HepG2 (cell line): ENCODE results near the gene MFGE8. TPM values are rescaled to one million over a fixed set of nuclear protein-coding genes. Genes with fewer than 3 reads are reported as not detected.

Experiments
- ATAC-seq: fragments of 200-7000 bp; cut with Tn5 transposase; 3 replicates; pipeline ENCODE4 v1.9.1; 2020; ENCODE audit warnings: mild to moderate bottlenecking, moderate library complexity
- BruUV-seq: library from RNA; stranded (reverse); fragments of 400-500 nt; replicated peaks from 2 replicates; lab custom pipeline; 2021; lab: Mats Ljungman, UMichigan
- CTCF ChIA-PET: fragments of 300-600 bp; formaldehyde crosslinking; extraction: SDS; loops from one replicate; lab custom pipeline; 2021; ENCODE audit warnings: low total read pairs, inconsistent platforms, low intra/inter-chr PET ratio; lab: Yijun Ruan, JAX
- POLR2A ChIA-PET: fragments of 350-600 bp; sonication (Branson Sonifier 250); formaldehyde crosslinking; loops from one replicate; lab custom pipeline; 2020; ENCODE audit warnings: antibody characterized with exemption, inconsistent platforms; lab: Yijun Ruan, JAX
- DNase-seq: peaks from one replicate; pipeline ENCODE4 v3.0.0-alpha.2; 2015; ENCODE audit warnings: low spot score
- FAIRE-seq: peaks from 3 replicates; lab custom pipeline; 2011; peaks lifted over from hg19 to GRCh38; lab: Jason Lieb, UNC
- H2AFZ ChIP-seq: one replicate; pipeline ENCODE4 v1.6.1; 2011; ENCODE audit warnings: low read length, inconsistent platforms
- H3K27ac ChIP-seq: fragments of 300-600 bp; 3 replicates; pipeline ENCODE4 v1.8.0; 2011; ENCODE audit warnings: mixed run types, mild to moderate bottlenecking, mixed read lengths, low read length, inconsistent platforms; ENCODE audit not compliant: insufficient read depth; ENCODE audit errors: extremely low read length
- H3K27me3 ChIP-seq, 2 experiments: fragments of 200-600 bp in 1 of 2; 2 replicates in 1 of 2; 3 replicates in 1 of 2; pipeline versions ENCODE4 v1.6.0 to v1.8.0; 2011; ENCODE audit warnings: low read length in 2 of 2, mild to moderate bottlenecking in 2 of 2, moderate library complexity in 2 of 2, inconsistent platforms in 1 of 2; ENCODE audit not compliant: insufficient read depth in 2 of 2, control insufficient read depth in 1 of 2
- H3K36me3 ChIP-seq, 2 experiments: fragments of 200-600 bp in 1 of 2; replicated peaks in 1 of 2; 2 replicates in 1 of 2; 3 replicates in 1 of 2; pipeline versions ENCODE4 v1.5.1 to v1.8.0; 2011; ENCODE audit warnings: low read length in 2 of 2, inconsistent platforms in 1 of 2; ENCODE audit not compliant: insufficient read depth in 2 of 2, control insufficient read depth in 1 of 2
- H3K4me1 ChIP-seq: 2 replicates; pipeline ENCODE4 v1.5.1; 2012; ENCODE audit warnings: low read length, inconsistent platforms; ENCODE audit not compliant: insufficient read depth
- H3K4me2 ChIP-seq: 2 replicates; pipeline ENCODE4 v1.6.0; 2011; ENCODE audit warnings: low read depth, low read length, inconsistent platforms
- H3K4me3 ChIP-seq, 3 experiments: fragments of 200-600 bp in 1 of 3; sonication (generic), shearing (Covaris generic) in 1 of 3; replicated peaks in 1 of 3; 2 replicates each; pipeline ENCODE4 v1.5.1; 2011 to 2016; ENCODE audit warnings: low read length in 3 of 3, inconsistent platforms in 2 of 3, low read depth in 2 of 3, mild to moderate bottlenecking in 2 of 3, control low read depth in 1 of 3, mixed read lengths in 1 of 3; ENCODE audit not compliant: insufficient read depth in 1 of 3
- H3K79me2 ChIP-seq: one replicate; pipeline ENCODE4 v1.6.1; 2011; ENCODE audit warnings: low read length, inconsistent platforms; ENCODE audit not compliant: insufficient read depth
- H3K9ac ChIP-seq: 2 replicates; pipeline ENCODE4 v1.6.0; 2011; ENCODE audit warnings: mild to moderate bottlenecking, low read depth, low read length, inconsistent platforms; ENCODE audit not compliant: insufficient read depth
- H3K9me3 ChIP-seq: 2 replicates; pipeline ENCODE4 v1.5.1; 2012; ENCODE audit warnings: mild to moderate bottlenecking, low read length
- H4K20me1 ChIP-seq: 2 replicates; pipeline ENCODE4 v1.6.0; 2011; ENCODE audit warnings: inconsistent platforms, mild to moderate bottlenecking, low read length, moderate library complexity; ENCODE audit not compliant: insufficient read depth
- ATF7-NPFF ChIP-seq: sonication (generic); formaldehyde crosslinking; IDR thresholded peaks from 2 replicates; pipeline ENCODE4 v1.8.1; 2023; ENCODE audit warnings: mild to moderate bottlenecking, low read depth, missing genetic modification reagents, moderate library complexity
- FOXJ3 ChIP-seq: sonication (generic); formaldehyde crosslinking; IDR thresholded peaks from 2 replicates; pipeline ENCODE4 v1.4.0; 2020; ENCODE audit warnings: missing genetic modification reagents, mild to moderate bottlenecking, borderline replicate concordance
- FOXK2 ChIP-seq: fragments of 450-650 bp; IDR thresholded peaks from 2 replicates; pipeline ENCODE4 v1.6.1; 2016
- GTF3A ChIP-seq: sonication (generic); formaldehyde crosslinking; conservative IDR thresholded peaks from 2 replicates; pipeline ENCODE4 v1.4.0; 2020; ENCODE audit warnings: mild to moderate bottlenecking, missing genetic modification reagents
- ZBTB33 ChIP-seq: sonication (generic); formaldehyde crosslinking; IDR thresholded peaks from 2 replicates; pipeline ENCODE4 v1.4.0; 2020; ENCODE audit warnings: missing genetic modification reagents
- ZKSCAN8 ChIP-seq: IDR thresholded peaks from 2 replicates; pipeline ENCODE4 v1.6.1; 2016; ENCODE audit warnings: borderline replicate concordance, missing genetic modification reagents, missing compliant biosample characterization
- ZNF317 ChIP-seq: sonication (generic); formaldehyde crosslinking; IDR thresholded peaks from 2 replicates; pipeline ENCODE4 v1.5.0; 2020; ENCODE audit warnings: mild to moderate bottlenecking, missing genetic modification reagents
- ZNF414 ChIP-seq: sonication (generic); formaldehyde crosslinking; IDR thresholded peaks from 2 replicates; pipeline ENCODE4 v1.5.0; 2020; ENCODE audit warnings: missing genetic modification reagents
- ZNF572 ChIP-seq: sonication (generic); formaldehyde crosslinking; IDR thresholded peaks from 2 replicates; pipeline ENCODE4 v1.5.1; 2020; ENCODE audit warnings: mild to moderate bottlenecking, missing genetic modification reagents
- WGBS: methylation state at CpG from one replicate; pipeline ENCODE4 v1.1.6; 2017; ENCODE audit warnings: low lambda C conversion rate; 5-methylcytosine and 5-hydroxymethylcytosine counted together
- in situ Hi-C: cut with HindIII; loops from 2 replicates; pipeline ENCODE4 v1.10.0; 2017; ENCODE audit warnings: low pct_unique_long_range_greater_than_20kb; ENCODE audit not compliant: extremely low pct_ligation_motif_present
- intact Hi-C: fragments of 100-400 bp; cut with micrococcal nuclease; formaldehyde crosslinking; loops from one replicate; pipeline ENCODE4 v1.10.0; 2022; ENCODE audit not compliant: unreplicated experiment
- polyA plus RNA-seq, 8 experiments: library from polyadenylated mRNA; depleted of rRNA in 3 of 8; stranded (reverse) in 7 of 8; unstranded in 1 of 8; fragments of >200 nt; fragmentation: Illumina TruSeq in 4 of 8; extraction: Trizol in 4 of 8; gene quantifications; 2 replicates each; pipeline versions ENCODE4 v1.2.1 to v1.2.3, GENCODE V29; 2011 to 2016; ENCODE audit warnings: low read depth in 4 of 8, missing spikeins in 1 of 8, mixed read lengths in 1 of 8; ENCODE audit not compliant: insufficient read depth in 1 of 8
- total RNA-seq, 5 experiments: library from RNA; depleted of rRNA; stranded (reverse); fragments of >200 nt; fragmentation: Illumina TruSeq; extraction: Trizol; gene quantifications; 2 replicates each; pipeline ENCODE4 v1.2.3, GENCODE V29; 2016; ENCODE audit warnings: low read depth in 1 of 5
- TF ChIP-seq, protein P1 (sequence below): sonication (generic); formaldehyde crosslinking; IDR thresholded peaks from 2 replicates; pipeline ENCODE4 v1.4.0; 2020; ENCODE audit warnings: missing genetic modification reagents
- TF ChIP-seq, protein P2 (sequence below): sonication (generic); formaldehyde crosslinking; IDR thresholded peaks from 2 replicates; pipeline ENCODE4 v1.4.0; 2020; ENCODE audit warnings: mild to moderate bottlenecking, missing genetic modification reagents

The MFGE8 gene
- total and polyA plus RNA-seq, 2 of the 13 experiments (the other 11 are each of a cell fraction or from before 2014, with no cell fraction given): 3.4 to 22.1 TPM

- no peak for TF ChIP-seq ZKSCAN8 (CRISPR knock-in tag)
- TF ChIP-seq ZNF572 (CRISPR knock-in tag): no peak
- no peak for TF ChIP-seq FOXK2
- TF ChIP-seq, protein P1, sequence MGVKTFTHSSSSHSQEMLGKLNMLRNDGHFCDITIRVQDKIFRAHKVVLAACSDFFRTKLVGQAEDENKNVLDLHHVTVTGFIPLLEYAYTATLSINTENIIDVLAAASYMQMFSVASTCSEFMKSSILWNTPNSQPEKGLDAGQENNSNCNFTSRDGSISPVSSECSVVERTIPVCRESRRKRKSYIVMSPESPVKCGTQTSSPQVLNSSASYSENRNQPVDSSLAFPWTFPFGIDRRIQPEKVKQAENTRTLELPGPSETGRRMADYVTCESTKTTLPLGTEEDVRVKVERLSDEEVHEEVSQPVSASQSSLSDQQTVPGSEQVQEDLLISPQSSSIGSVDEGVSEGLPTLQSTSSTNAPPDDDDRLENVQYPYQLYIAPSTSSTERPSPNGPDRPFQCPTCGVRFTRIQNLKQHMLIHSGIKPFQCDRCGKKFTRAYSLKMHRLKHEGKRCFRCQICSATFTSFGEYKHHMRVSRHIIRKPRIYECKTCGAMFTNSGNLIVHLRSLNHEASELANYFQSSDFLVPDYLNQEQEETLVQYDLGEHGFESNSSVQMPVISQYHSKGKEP (CRISPR knock-in tag): no peak
- TF ChIP-seq ZBTB33 (CRISPR knock-in tag): no peak
Observed at GRCh38 chr15:88877906-88878305, 35.3 kb downstream of the MFGE8 start (continued).

GRCh38 chr15:88877415-88877814 is 35.8 kb downstream of the MFGE8 start:
- BruUV-seq: no TSS peak
- no peak for ATAC-seq
- no peak for TF ChIP-seq FOXJ3
- no peak for TF ChIP-seq ATF7-NPFF (CRISPR knock-in tag)
- TF ChIP-seq ZNF317 (CRISPR knock-in tag): no peak
- no peak for TF ChIP-seq ZNF414
- no peak for TF ChIP-seq GTF3A
- TF ChIP-seq, protein P2, sequence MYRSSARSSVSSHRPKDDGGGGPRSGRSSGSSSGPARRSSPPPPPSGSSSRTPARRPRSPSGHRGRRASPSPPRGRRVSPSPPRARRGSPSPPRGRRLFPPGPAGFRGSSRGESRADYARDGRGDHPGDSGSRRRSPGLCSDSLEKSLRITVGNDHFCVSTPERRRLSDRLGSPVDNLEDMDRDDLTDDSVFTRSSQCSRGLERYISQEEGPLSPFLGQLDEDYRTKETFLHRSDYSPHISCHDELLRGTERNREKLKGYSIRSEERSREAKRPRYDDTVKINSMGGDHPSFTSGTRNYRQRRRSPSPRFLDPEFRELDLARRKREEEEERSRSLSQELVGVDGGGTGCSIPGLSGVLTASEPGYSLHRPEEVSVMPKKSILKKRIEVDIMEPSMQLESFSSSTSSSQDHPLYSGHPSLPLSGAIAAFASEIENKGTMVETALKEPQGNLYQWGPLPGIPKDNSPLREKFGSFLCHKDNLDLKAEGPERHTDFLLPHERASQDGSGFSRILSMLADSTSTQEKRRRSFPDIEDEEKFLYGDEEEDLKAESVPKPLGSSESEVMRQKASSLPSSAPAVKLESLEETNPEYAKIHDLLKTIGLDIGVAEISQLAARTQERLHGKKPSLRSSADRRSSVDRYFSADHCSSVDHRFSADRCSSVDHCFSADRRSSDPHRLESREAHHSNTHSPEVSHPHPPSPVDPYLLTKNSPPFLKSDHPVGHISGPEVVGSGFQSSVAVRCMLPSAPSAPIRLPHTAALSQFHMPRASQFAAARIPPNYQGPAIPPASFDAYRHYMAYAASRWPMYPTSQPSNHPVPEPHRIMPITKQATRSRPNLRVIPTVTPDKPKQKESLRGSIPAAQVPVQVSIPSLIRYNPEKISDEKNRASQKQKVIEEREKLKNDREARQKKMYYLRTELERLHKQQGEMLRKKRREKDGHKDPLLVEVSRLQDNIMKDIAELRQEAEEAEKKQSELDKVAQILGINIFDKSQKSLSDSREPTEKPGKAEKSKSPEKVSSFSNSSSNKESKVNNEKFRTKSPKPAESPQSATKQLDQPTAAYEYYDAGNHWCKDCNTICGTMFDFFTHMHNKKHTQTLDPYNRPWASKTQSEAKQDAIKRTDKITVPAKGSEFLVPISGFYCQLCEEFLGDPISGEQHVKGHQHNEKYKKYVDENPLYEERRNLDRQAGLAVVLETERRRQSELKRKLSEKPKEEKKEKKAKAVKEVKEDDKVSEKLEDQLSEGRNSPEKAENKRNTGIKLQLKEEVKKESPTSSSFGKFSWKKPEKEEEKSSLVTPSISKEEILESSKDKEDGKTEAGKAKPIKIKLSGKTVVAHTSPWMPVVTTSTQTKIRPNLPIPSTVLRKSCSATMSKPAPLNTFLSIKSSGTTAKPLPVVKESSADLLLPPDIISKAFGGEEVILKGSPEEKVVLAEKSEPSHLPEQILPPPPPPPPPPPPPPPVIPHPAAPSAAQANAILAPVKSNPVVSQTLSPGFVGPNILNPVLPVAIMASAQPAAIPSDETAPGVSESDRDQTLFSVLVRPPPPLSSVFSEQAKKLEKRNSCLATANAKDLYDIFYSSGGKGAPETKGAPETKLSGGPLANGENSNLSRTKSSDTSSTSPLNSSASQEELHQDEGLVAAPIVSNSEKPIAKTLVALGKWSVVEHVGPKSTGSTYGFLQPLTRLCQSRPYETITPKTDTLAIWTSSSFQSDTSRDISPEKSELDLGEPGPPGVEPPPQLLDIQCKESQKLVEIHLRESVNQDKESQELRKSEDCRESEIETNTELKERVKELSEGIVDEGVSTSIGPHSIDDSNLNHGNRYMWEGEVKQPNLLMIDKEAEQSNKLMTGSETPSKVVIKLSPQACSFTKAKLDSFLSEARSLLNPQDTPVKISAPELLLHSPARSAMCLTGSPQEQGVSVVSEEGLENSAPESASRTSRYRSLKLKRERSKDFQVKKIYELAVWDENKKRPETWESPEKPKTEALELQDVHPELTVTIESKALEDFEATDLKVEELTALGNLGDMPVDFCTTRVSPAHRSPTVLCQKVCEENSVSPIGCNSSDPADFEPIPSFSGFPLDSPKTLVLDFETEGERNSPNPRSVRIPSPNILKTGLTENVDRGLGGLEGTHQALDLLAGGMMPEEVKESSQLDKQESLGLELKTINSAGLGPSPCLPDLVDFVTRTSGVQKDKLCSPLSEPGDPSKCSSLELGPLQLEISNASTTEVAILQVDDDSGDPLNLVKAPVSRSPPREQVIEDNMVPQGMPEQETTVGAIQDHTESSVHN (CRISPR knock-in tag): no peak

More at GRCh38 chr15:88877415-88877814, 35.8 kb downstream of the MFGE8 start:
- ChIA-PET CTCF (no interaction called here), POLR2A (no interaction called here)
- Histone ChIP-seq H3K9me3 (no peaks in the 10 kb centered on the region), H3K79me2 (no peaks in the 10 kb centered on the region), H3K36me3 (no peaks in the 10 kb centered on the region), H3K27me3 (peaks cover 16 to 55% of the 10 kb centered on the region in 2 experiments), H3K4me3 (no peak overlapping the region), H3K9ac (no peak overlapping the region), H3K4me2 (no peak overlapping the region), H4K20me1 (no peaks in the 10 kb centered on the region), H3K4me1 (no peaks in the 10 kb centered on the region), H2AFZ (no peak overlapping the region), H3K27ac (no peak overlapping the region)
- intact Hi-C loops (no loop called here), in situ Hi-C loops (no loop called here)
- FAIRE-seq (no peak), DNase-seq (no peak)
- 14% methylated on average over 7 of the region's 11 CpGs for WGBS
